Caco-2 (cell line): ENCODE results near the gene MTA3. TPM values are rescaled to one million over a fixed set of nuclear protein-coding genes. Genes with fewer than 3 reads are reported as not detected.

Experiments
- BruUV-seq: library from RNA; stranded (reverse); fragments of 400-500 nt; replicated peaks from 2 replicates; lab custom pipeline; 2021; lab: Mats Ljungman, UMichigan
- CTCF ChIA-PET: fragments of 300-600 bp; sonication (Branson Sonifier 250); formaldehyde crosslinking; loops from one replicate; lab custom pipeline; 2022; ENCODE audit warnings: antibody characterized with exemption; lab: Charles Lee
- POLR2A ChIA-PET: fragments of 300-600 bp; sonication (Branson Sonifier 250); formaldehyde crosslinking; loops from one replicate; lab custom pipeline; 2022; ENCODE audit warnings: antibody characterized with exemption; lab: Charles Lee
- DNase-seq, 2 experiments: peaks; one replicate each; pipeline versions ENCODE4 v3.0.0 to v3.0.0-alpha.2; 2020 to 2022
- H3K27me3 ChIP-seq: replicated peaks from 2 replicates; pipeline ENCODE4 v1.6.0; 2011; ENCODE audit warnings: low read length; ENCODE audit not compliant: control insufficient read depth, insufficient read depth
- H3K36me3 ChIP-seq: 2 replicates; pipeline ENCODE4 v1.5.1; 2011; ENCODE audit warnings: low read length; ENCODE audit not compliant: control insufficient read depth, insufficient read depth
- H3K4me1 ChIP-seq: fragments of 250-450 bp; sonication (Bioruptor Pico); 2 replicates; pipeline ENCODE4 v1.5.1; 2020; ENCODE audit warnings: mild to moderate bottlenecking
- H3K4me3 ChIP-seq: 2 replicates; pipeline ENCODE4 v1.5.1; 2011; ENCODE audit warnings: low read depth, mild to moderate bottlenecking, control low read depth, low read length
- H3K9me3 ChIP-seq: fragments of 250-450 bp; sonication (Bioruptor Pico); 2 replicates; pipeline ENCODE4 v1.5.1; 2020; ENCODE audit warnings: mild to moderate bottlenecking, moderate library complexity
- H3K27ac Mint-ChIP-seq: one replicate; pipeline ENCODE4 v1.8.0; 2022; ENCODE audit warnings: mixed read lengths; ENCODE audit not compliant: unreplicated experiment
- H3K27me3 Mint-ChIP-seq: one replicate; pipeline ENCODE4 v1.8.0; 2022; ENCODE audit warnings: mixed read lengths; ENCODE audit not compliant: insufficient read depth, unreplicated experiment
- H3K36me3 Mint-ChIP-seq: one replicate; pipeline ENCODE4 v1.8.0; 2022; ENCODE audit warnings: mild to moderate bottlenecking, mixed read lengths; ENCODE audit not compliant: insufficient read depth, unreplicated experiment
- H3K4me1 Mint-ChIP-seq: one replicate; pipeline ENCODE4 v1.8.0; 2022; ENCODE audit warnings: low read depth, mixed read lengths; ENCODE audit not compliant: unreplicated experiment
- H3K4me3 Mint-ChIP-seq: one replicate; pipeline ENCODE4 v1.8.0; 2022; ENCODE audit warnings: mild to moderate bottlenecking, moderate library complexity, mixed read lengths; ENCODE audit not compliant: unreplicated experiment
- H3K9me3 Mint-ChIP-seq: one replicate; pipeline ENCODE4 v1.8.0; 2022; ENCODE audit warnings: mixed read lengths; ENCODE audit not compliant: unreplicated experiment
- intact Hi-C: fragments of 100-400 bp; cut with micrococcal nuclease; formaldehyde crosslinking; loops from one replicate; pipeline ENCODE4 v1.10.0; 2022; ENCODE audit not compliant: unreplicated experiment
- total RNA-seq: library from RNA; stranded (reverse); gene quantifications from 2 replicates; pipeline ENCODE4 v1.2.3, GENCODE V29; 2022
- TF ChIP-seq, protein P1 (sequence below), 2 experiments: fragments of 200-600 bp in 1 of 2; IDR thresholded peaks; 1 replicate in 1 of 2; 2 replicates in 1 of 2; pipeline versions ENCODE4 v1.5.1 to v1.8.0; 2011 to 2022; ENCODE audit warnings: antibody characterized with exemption in 1 of 2, control low read depth in 1 of 2, inconsistent platforms in 1 of 2, low read depth in 1 of 2, low read length in 1 of 2, mild to moderate bottlenecking in 1 of 2, moderate library complexity in 1 of 2; ENCODE audit not compliant: insufficient read depth in 1 of 2, severe bottlenecking in 1 of 2, unreplicated experiment in 1 of 2

The MTA3 gene
- total RNA-seq, 1 experiment from 2014 or later = 85.7 TPM

DNA sequence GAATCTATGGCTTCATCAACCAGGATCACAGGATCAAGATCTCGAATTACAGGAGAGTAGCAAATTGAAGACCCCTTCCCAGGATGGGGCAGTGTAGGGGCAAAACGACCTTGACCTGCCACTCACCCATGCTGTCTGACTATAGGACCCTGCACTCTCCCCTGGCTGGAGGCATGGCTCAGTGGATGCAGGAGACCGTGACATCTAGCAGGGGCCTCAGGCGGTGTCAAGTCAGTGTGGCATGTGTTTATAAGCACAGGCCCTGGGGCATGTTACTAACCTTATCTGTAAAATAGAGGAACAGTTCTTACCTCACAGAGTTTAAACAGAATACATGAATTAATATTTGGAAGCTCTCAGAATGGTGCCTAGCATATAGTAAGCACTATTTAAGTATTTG, 220.4 kb downstream of the MTA3 start:
- Mint-ChIP-seq H3K4me1 (peaks cover 51% of the 10 kb centered on the region), H3K4me3 (no peak overlapping the region), H3K27ac (no peak overlapping the region), H3K27me3 (no peaks in the 10 kb centered on the region), H3K36me3 (peaks cover 32% of the 10 kb centered on the region), H3K9me3 (no peaks in the 10 kb centered on the region)
- no TSS peak for BruUV-seq
- H3K4me1 ChIP-seq = peaks cover 14% of the 10 kb centered on the region
- no peak for DNase-seq
- no peaks in the 10 kb centered on the region for H3K27me3 ChIP-seq
- intact Hi-C loops = no loop called here
- peaks cover 5% of the 10 kb centered on the region; the same call in 1 of the 2 replicates for H3K36me3 ChIP-seq
- ChIA-PET CTCF (no interaction called here), POLR2A (no interaction called here)
- no peaks in the 10 kb centered on the region for H3K9me3 ChIP-seq
- TF ChIP-seq, protein P1, sequence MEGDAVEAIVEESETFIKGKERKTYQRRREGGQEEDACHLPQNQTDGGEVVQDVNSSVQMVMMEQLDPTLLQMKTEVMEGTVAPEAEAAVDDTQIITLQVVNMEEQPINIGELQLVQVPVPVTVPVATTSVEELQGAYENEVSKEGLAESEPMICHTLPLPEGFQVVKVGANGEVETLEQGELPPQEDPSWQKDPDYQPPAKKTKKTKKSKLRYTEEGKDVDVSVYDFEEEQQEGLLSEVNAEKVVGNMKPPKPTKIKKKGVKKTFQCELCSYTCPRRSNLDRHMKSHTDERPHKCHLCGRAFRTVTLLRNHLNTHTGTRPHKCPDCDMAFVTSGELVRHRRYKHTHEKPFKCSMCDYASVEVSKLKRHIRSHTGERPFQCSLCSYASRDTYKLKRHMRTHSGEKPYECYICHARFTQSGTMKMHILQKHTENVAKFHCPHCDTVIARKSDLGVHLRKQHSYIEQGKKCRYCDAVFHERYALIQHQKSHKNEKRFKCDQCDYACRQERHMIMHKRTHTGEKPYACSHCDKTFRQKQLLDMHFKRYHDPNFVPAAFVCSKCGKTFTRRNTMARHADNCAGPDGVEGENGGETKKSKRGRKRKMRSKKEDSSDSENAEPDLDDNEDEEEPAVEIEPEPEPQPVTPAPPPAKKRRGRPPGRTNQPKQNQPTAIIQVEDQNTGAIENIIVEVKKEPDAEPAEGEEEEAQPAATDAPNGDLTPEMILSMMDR (IDR thresholded peaks at IDR 0.05; ENCODE audit: insufficient read depth in 1 of 2, low read depth in 1 of 2, low read length in 1 of 2, severe bottlenecking in 1 of 2, unreplicated experiment in 1 of 2) = no peak
- no peak overlapping the region for H3K4me3 ChIP-seq

DNA sequence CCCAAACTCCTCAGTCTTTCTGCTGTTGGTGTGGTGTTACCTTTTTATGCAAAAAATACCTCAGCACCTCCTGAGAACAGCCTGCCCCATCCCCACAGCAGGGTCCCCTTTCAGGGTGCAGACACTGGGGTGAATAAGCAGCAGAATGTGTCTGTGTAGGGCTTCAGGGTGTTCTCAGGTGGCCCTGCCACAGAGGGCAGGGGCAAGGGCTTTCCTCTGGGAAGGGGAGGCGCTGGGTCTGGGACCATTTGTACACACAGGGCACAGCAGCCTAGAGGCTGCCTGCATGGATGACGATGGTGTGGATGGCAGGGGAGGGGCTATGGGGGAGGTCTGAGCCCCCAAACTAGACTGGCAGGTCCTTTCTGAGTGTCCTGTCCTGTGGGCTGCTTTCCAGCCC, 221.3 kb downstream of the MTA3 start:
- peaks cover 16% of the 10 kb centered on the region for H3K4me1 ChIP-seq
- no TSS peak for BruUV-seq

DNA sequence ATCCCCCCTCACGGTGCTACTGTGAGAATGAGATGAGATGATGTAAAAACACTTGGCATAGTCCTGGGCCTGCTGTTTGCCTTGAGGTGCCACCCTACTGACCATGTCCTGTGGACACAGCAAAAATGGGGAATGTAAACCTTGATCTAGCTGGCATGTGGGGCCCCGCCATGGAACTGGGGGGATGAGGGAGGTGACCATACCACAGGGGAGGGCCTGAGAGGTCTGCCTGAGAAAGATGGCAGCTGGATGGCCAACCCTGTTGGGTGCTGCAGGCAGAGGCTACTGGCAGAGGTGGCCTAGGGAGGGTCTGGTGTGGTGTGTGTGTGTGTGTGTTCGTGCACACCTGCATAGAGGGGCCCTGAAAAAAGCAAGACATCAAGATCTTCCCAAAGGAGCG, 223.2 kb downstream of the MTA3 start:
- no peaks in the 10 kb centered on the region for H3K27me3 ChIP-seq
- intact Hi-C loops = no loop called here
- CTCF ChIA-PET = interaction anchor here (0.7 to 3.4 kb wide), 2 partner anchors 18 to 1898 kb away, joined by 6 to 33 read pairs; no protein-coding TSS in a partner anchor
- H3K9me3 ChIP-seq = no peaks in the 10 kb centered on the region
- no peak for DNase-seq
- H3K4me1 ChIP-seq = peaks cover 18% of the 10 kb centered on the region
- peak overlapping the region; percentile 82 for H3K27ac Mint-ChIP-seq
- POLR2A ChIA-PET = interaction anchor here (0.6 to 1.2 kb wide), 2 partner anchors 18 kb away, joined by 3 to 17 read pairs; no protein-coding TSS in a partner anchor
- peaks cover 54% of the 10 kb centered on the region for H3K4me1 Mint-ChIP-seq
- H3K9me3 Mint-ChIP-seq = no peaks in the 10 kb centered on the region
- TF ChIP-seq, protein P1 (IDR thresholded peaks at IDR 0.05; ENCODE audit: insufficient read depth in 1 of 2, low read depth in 1 of 2, low read length in 1 of 2, severe bottlenecking in 1 of 2, unreplicated experiment in 1 of 2) = no peak
- peaks cover 41% of the 10 kb centered on the region for H3K36me3 Mint-ChIP-seq
- H3K27me3 Mint-ChIP-seq = no peaks in the 10 kb centered on the region
- no TSS peak for BruUV-seq
- H3K4me3 ChIP-seq = peak overlapping the region; percentile 87
- H3K36me3 ChIP-seq = peaks cover 6% of the 10 kb centered on the region; the same call in 1 of the 2 replicates
- H3K4me3 Mint-ChIP-seq = peak overlapping the region; percentile 79

More for the DNA sequence above, 221.3 kb downstream of the MTA3 start:
- no peak for DNase-seq
- Mint-ChIP-seq H3K27ac (peak overlapping the region; percentile 56), H3K4me3 (peak overlapping the region; percentile 45), H3K36me3 (peaks cover 35% of the 10 kb centered on the region), H3K27me3 (no peaks in the 10 kb centered on the region), H3K4me1 (peaks cover 52% of the 10 kb centered on the region), H3K9me3 (no peaks in the 10 kb centered on the region)
- TF ChIP-seq, protein P1 (IDR thresholded peaks at IDR 0.05; ENCODE audit: insufficient read depth in 1 of 2, low read depth in 1 of 2, low read length in 1 of 2, severe bottlenecking in 1 of 2, unreplicated experiment in 1 of 2) = no peak
- Histone ChIP-seq H3K9me3 (no peaks in the 10 kb centered on the region), H3K4me3 (no peak overlapping the region), H3K36me3 (peaks cover 5% of the 10 kb centered on the region; the same call in 1 of the 2 replicates), H3K27me3 (no peaks in the 10 kb centered on the region)
- POLR2A ChIA-PET = no interaction called here
- intact Hi-C loops = no loop called here
- CTCF ChIA-PET = no interaction called here
